HepG2 (cell line): ENCODE data around the gene ELP5. TPM values are rescaled to one million over a fixed set of nuclear protein-coding genes. Genes with fewer than 3 reads are reported as not detected.

Experiments
- ADNP ChIP-seq: sonication (generic); formaldehyde crosslinking; IDR thresholded peaks from 2 replicates; pipeline ENCODE4 v1.4.0; 2020; ENCODE audit warnings: missing genetic modification reagents
- ATAD3A ChIP-seq: sonication (generic); formaldehyde crosslinking; IDR thresholded peaks from 2 replicates; pipeline ENCODE4 v1.4.0; 2020; ENCODE audit warnings: missing genetic modification reagents
- FOXJ3 ChIP-seq: sonication (generic); formaldehyde crosslinking; IDR thresholded peaks from 2 replicates; pipeline ENCODE4 v1.4.0; 2020; ENCODE audit warnings: missing genetic modification reagents, mild to moderate bottlenecking, borderline replicate concordance
- JUN ChIP-seq: sonication (generic); formaldehyde crosslinking; IDR thresholded peaks from 2 replicates; pipeline ENCODE4 v1.4.0; 2020; ENCODE audit warnings: mild to moderate bottlenecking, missing genetic modification reagents
- MXI1 ChIP-seq: IDR thresholded peaks from 3 replicates; pipeline ENCODE4 v1.6.1; 2012; ENCODE audit warnings: low read depth, low read length, inconsistent platforms, borderline replicate concordance
- NR1H2 ChIP-seq: sonication (generic); formaldehyde crosslinking; IDR thresholded peaks from 2 replicates; pipeline ENCODE4 v1.8.1; 2022; ENCODE audit warnings: low read depth, missing genetic modification reagents, borderline replicate concordance
- RARG ChIP-seq: sonication (generic); formaldehyde crosslinking; IDR thresholded peaks from 2 replicates; pipeline ENCODE4 v1.4.0; 2020; ENCODE audit warnings: low read depth, mild to moderate bottlenecking, missing genetic modification reagents
- SP140L ChIP-seq: sonication (generic); formaldehyde crosslinking; IDR thresholded peaks from 2 replicates; pipeline ENCODE4 v1.4.0; 2020; ENCODE audit warnings: missing genetic modification reagents, borderline replicate concordance
- ZBTB43 ChIP-seq: sonication (generic); formaldehyde crosslinking; conservative IDR thresholded peaks from 2 replicates; pipeline ENCODE4 v1.4.0; 2020; ENCODE audit warnings: missing genetic modification reagents
- ZEB1 ChIP-seq: IDR thresholded peaks from 2 replicates; pipeline ENCODE4 v1.6.1; 2012; ENCODE audit warnings: mild to moderate bottlenecking, low read depth, inconsistent platforms; ENCODE audit not compliant: insufficient replicate concordance
- ZNF160 ChIP-seq: sonication (generic); formaldehyde crosslinking; IDR thresholded peaks from 2 replicates; pipeline ENCODE4 v1.8.0; 2022; ENCODE audit warnings: mild to moderate bottlenecking, inconsistent platforms, missing genetic modification reagents
- ZNF512B ChIP-seq: sonication (generic); formaldehyde crosslinking; IDR thresholded peaks from 2 replicates; pipeline ENCODE4 v1.5.1; 2020; ENCODE audit warnings: missing genetic modification reagents, mild to moderate bottlenecking, borderline replicate concordance
- ZNF569 ChIP-seq: sonication (generic); formaldehyde crosslinking; IDR thresholded peaks from 2 replicates; pipeline ENCODE4 v1.5.0; 2020; ENCODE audit warnings: mild to moderate bottlenecking, missing genetic modification reagents, moderate library complexity, borderline replicate concordance
- ZNF607 ChIP-seq: sonication (generic); formaldehyde crosslinking; IDR thresholded peaks from 2 replicates; pipeline ENCODE4 v1.5.1; 2020; ENCODE audit warnings: missing genetic modification reagents, mild to moderate bottlenecking, borderline replicate concordance
- ZNF660 ChIP-seq: sonication (generic); formaldehyde crosslinking; IDR thresholded peaks from 2 replicates; pipeline ENCODE4 v1.5.1; 2020; ENCODE audit warnings: mild to moderate bottlenecking, low read depth, missing genetic modification reagents, borderline replicate concordance
- ZNF747 ChIP-seq: sonication (generic); formaldehyde crosslinking; IDR thresholded peaks from 2 replicates; pipeline ENCODE4 v1.8.1; 2023; ENCODE audit warnings: missing genetic modification reagents, mild to moderate bottlenecking, borderline replicate concordance
- ZNF777 ChIP-seq: sonication (generic); formaldehyde crosslinking; IDR thresholded peaks from 2 replicates; pipeline ENCODE4 v1.4.0; 2020; ENCODE audit warnings: missing genetic modification reagents
- ZNF781 ChIP-seq: sonication (generic); formaldehyde crosslinking; IDR thresholded peaks from 2 replicates; pipeline ENCODE4 v1.5.1; 2020; ENCODE audit warnings: borderline replicate concordance, mild to moderate bottlenecking, missing genetic modification reagents; ENCODE audit errors: not compliant biosample characterization
- ZNF850 ChIP-seq: sonication (generic); formaldehyde crosslinking; conservative IDR thresholded peaks from 2 replicates; pipeline ENCODE4 v1.9.0; 2021; ENCODE audit warnings: mild to moderate bottlenecking, missing genetic modification reagents
- polyA plus RNA-seq, 8 experiments: library from polyadenylated mRNA; depleted of rRNA in 3 of 8; stranded (reverse) in 7 of 8; unstranded in 1 of 8; fragments of >200 nt; fragmentation: Illumina TruSeq in 4 of 8; extraction: Trizol in 4 of 8; gene quantifications; 2 replicates each; pipeline versions ENCODE4 v1.2.1 to v1.2.3, GENCODE V29; 2011 to 2016; ENCODE audit warnings: low read depth in 4 of 8, missing spikeins in 1 of 8, mixed read lengths in 1 of 8; ENCODE audit not compliant: insufficient read depth in 1 of 8
- total RNA-seq, 5 experiments: library from RNA; depleted of rRNA; stranded (reverse); fragments of >200 nt; fragmentation: Illumina TruSeq; extraction: Trizol; gene quantifications; 2 replicates each; pipeline ENCODE4 v1.2.3, GENCODE V29; 2016; ENCODE audit warnings: low read depth in 1 of 5
- TF ChIP-seq, protein P1 (sequence below): sonication (generic); formaldehyde crosslinking; IDR thresholded peaks from 2 replicates; pipeline ENCODE4 v1.4.0; 2020; ENCODE audit warnings: missing genetic modification reagents

Gene ELP5
- total and polyA plus RNA-seq, 2 of the 13 experiments (the other 11 are each of a cell fraction or from before 2014, with no cell fraction given) = 67.6 to 69.8 TPM

GRCh38 chr17:7252176-7253043, at the start of gene ELP5 (continued):
- no peak for TF ChIP-seq ZNF512B
- TF ChIP-seq JUN = 0 out of 2 replicates have a peak, but pooled peaks have one; percentile 42
- peak; percentile 92 for TF ChIP-seq ZNF607
- TF ChIP-seq SP140L (CRISPR knock-in tag) = no peak
- TF ChIP-seq RARG (CRISPR knock-in tag) = peak; percentile 91; the same call in 1 of the 2 replicates
- TF ChIP-seq ZNF777 (CRISPR knock-in tag) = peak; percentile 69
- TF ChIP-seq ATAD3A (CRISPR knock-in tag) = no peak
- 0 out of 2 replicates have a peak, but pooled peaks have one; percentile 9 for TF ChIP-seq FOXJ3
- peak; percentile 14; the same call in 1 of the 2 replicates for TF ChIP-seq ZNF747 (CRISPR knock-in tag)
- TF ChIP-seq ZNF781 (CRISPR knock-in tag) = no peak
- TF ChIP-seq ZNF160 (CRISPR knock-in tag) = peak; percentile 32; the same call in 1 of the 2 replicates
- TF ChIP-seq ADNP (CRISPR knock-in tag) = no peak
- no peak for TF ChIP-seq ZNF660 (CRISPR knock-in tag)
- TF ChIP-seq ZNF850 (CRISPR knock-in tag) = no peak
- TF ChIP-seq ZEB1 = peak; percentile 42
- peak; percentile 67 for TF ChIP-seq ZBTB43
- TF ChIP-seq MXI1 = peak; percentile 84; the same call in 2 of the 3 replicates
- no peak for TF ChIP-seq NR1H2 (CRISPR knock-in tag)
- TF ChIP-seq, protein P1, sequence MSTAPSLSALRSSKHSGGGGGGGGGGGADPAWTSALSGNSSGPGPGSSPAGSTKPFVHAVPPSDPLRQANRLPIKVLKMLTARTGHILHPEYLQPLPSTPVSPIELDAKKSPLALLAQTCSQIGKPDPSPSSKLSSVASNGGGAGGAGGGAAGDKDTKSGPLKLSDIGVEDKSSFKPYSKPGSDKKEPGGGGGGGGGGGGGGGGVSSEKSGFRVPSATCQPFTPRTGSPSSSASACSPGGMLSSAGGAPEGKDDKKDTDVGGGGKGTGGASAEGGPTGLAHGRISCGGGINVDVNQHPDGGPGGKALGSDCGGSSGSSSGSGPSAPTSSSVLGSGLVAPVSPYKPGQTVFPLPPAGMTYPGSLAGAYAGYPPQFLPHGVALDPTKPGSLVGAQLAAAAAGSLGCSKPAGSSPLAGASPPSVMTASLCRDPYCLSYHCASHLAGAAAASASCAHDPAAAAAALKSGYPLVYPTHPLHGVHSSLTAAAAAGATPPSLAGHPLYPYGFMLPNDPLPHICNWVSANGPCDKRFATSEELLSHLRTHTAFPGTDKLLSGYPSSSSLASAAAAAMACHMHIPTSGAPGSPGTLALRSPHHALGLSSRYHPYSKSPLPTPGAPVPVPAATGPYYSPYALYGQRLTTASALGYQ (CRISPR knock-in tag) = no peak
- no peak for TF ChIP-seq ZNF569 (CRISPR knock-in tag)
